NCI-H446 treated with DMSO at 0.1 percent for 48 hours (cell line): Measurements from ENCODE around the gene KIAA1586.
"Not testable (repeated sequence)": the region's sequence is repeated elsewhere in the genome, so short reads cannot be mapped to it uniquely, and the experiment has no call there.

Source experiments
- DNase-seq: peaks from one replicate; lab custom pipeline; 2025; lab: John Stamatoyannopoulos, UW

KIAA1586 gene

GRCh38 chr6:57046332-57047256 lies at the start of gene KIAA1586:
Gene KIAA1586 (plus strand): TSS chr6:57046693. CDS start chr6:57046756, 63 bp downstream.
- DNase-seq, result peak; percentile 91

GRCh38 chr6:56999049-56999448 lies 47.4 kb upstream of the KIAA1586 start:
- no peak for DNase-seq

- DNase-seq, result not testable (repeated sequence)
Measured at GRCh38 chr6:56999748-57000147, 46.7 kb upstream of the KIAA1586 start.

- DNase-seq, result no peak
Measured at GRCh38 chr6:57002197-57002596, 44.3 kb upstream of the KIAA1586 start.

- DNase-seq, result no peak
Measured at GRCh38 chr6:57004292-57004691, 42.2 kb upstream of the KIAA1586 start.

- DNase-seq, result no peak
Measured at GRCh38 chr6:57006101-57006500, 40.4 kb upstream of the KIAA1586 start.

- DNase-seq, result not testable (repeated sequence)
Measured at GRCh38 chr6:57008069-57008468, 38.4 kb upstream of the KIAA1586 start.

GRCh38 chr6:57013521-57013926 lies 33.0 kb upstream of the KIAA1586 start:
- peak; percentile 79 for DNase-seq

GRCh38 chr6:57017069-57017468 lies 29.4 kb upstream of the KIAA1586 start:
- no peak for DNase-seq

- DNase-seq, result no peak
Measured at GRCh38 chr6:57017841-57018240, 28.7 kb upstream of the KIAA1586 start.

- DNase-seq, result no peak
Measured at GRCh38 chr6:57019434-57019833, 27.1 kb upstream of the KIAA1586 start.

GRCh38 chr6:57021086-57021720 lies 25.3 kb upstream of the KIAA1586 start:
- DNase-seq, result peak; percentile 73

GRCh38 chr6:57024321-57024720 lies 22.2 kb upstream of the KIAA1586 start:
- no peak for DNase-seq

GRCh38 chr6:57024775-57025174 lies 21.7 kb upstream of the KIAA1586 start:
- DNase-seq, result no peak

GRCh38 chr6:57026001-57026400 lies 20.5 kb upstream of the KIAA1586 start:
- DNase-seq, result no peak

GRCh38 chr6:57027301-57027700 lies 19.2 kb upstream of the KIAA1586 start:
- no peak for DNase-seq

- no peak for DNase-seq
Measured at GRCh38 chr6:57029213-57029612, 17.3 kb upstream of the KIAA1586 start.

GRCh38 chr6:57033228-57033627 lies 13.3 kb upstream of the KIAA1586 start:
- no peak for DNase-seq

- no peak for DNase-seq
Measured at GRCh38 chr6:57035549-57035948, 10.9 kb upstream of the KIAA1586 start.

GRCh38 chr6:57038906-57039305 lies 7.6 kb upstream of the KIAA1586 start:
- DNase-seq, result no peak

GRCh38 chr6:57040011-57040410 lies 6.5 kb upstream of the KIAA1586 start:
- DNase-seq, result no peak

GRCh38 chr6:57044061-57044460 lies 2.4 kb upstream of the KIAA1586 start:
- not testable (repeated sequence) for DNase-seq

GRCh38 chr6:57044568-57044967 lies 1.9 kb upstream of the KIAA1586 start:
- DNase-seq, result no peak
